ENCODE data around the gene ADGRV1. TPM values are rescaled to one million over a fixed set of nuclear protein-coding genes. Genes with fewer than 3 reads are reported as not detected.

Gene ADGRV1
- total RNA-seq, 4 donors from 2014 or later = 129 to 158 (median 145) TPM

- H3K27me3 ChIP-seq = no peaks in the 10 kb centered on the region
- no peak overlapping the region for H3K27ac ChIP-seq
- no peaks in the 10 kb centered on the region for H3K9me3 ChIP-seq
- no peak for DNase-seq
- WGBS, 2 donors = 91 to 92% methylated on average over 1 of the region's 1 CpG
- no peak overlapping the region for H3K4me3 ChIP-seq (replicated peaks in 1 of 3)
- no peaks in the 10 kb centered on the region for H3K36me3 ChIP-seq
- no peak for TF ChIP-seq POLR2A (IDR thresholded peaks at IDR 0.05)
- no peak for TF ChIP-seq CTCF (IDR thresholded peaks at IDR 0.05)
- H3K4me1 ChIP-seq = no peaks in the 10 kb centered on the region
- intact Hi-C loops (cut with DNase I) = no loop called here
These were observed 149.1 kb downstream of the ADGRV1 start for GRCh38 chr5:90707698-90708097.

- H3K36me3 ChIP-seq = no peaks in the 10 kb centered on the region
- 86 to 100% methylated on average over 1 of the region's 1 CpG for WGBS, 2 donors
- no peaks in the 10 kb centered on the region for H3K9me3 ChIP-seq
- H3K27ac ChIP-seq = no peak overlapping the region
- H3K4me1 ChIP-seq = no peaks in the 10 kb centered on the region
- peak; percentile 23 to 72 (median 46) for TF ChIP-seq CTCF (IDR thresholded peaks at IDR 0.05)
- TF ChIP-seq POLR2A (IDR thresholded peaks at IDR 0.05) = no peak
- H3K27me3 ChIP-seq = no peaks in the 10 kb centered on the region
- DNase-seq = peak; percentile 49 to 67
- intact Hi-C loops (cut with DNase I) = no loop called here
- no peak overlapping the region for H3K4me3 ChIP-seq (replicated peaks in 1 of 3)
These were observed 150.9 kb downstream of the ADGRV1 start for GRCh38 chr5:90709323-90710155.

- no peak for DNase-seq
- H3K9me3 ChIP-seq = no peaks in the 10 kb centered on the region
- no peaks in the 10 kb centered on the region for H3K27me3 ChIP-seq
- no peak overlapping the region for H3K27ac ChIP-seq
- no peaks in the 10 kb centered on the region for H3K4me1 ChIP-seq
- no peak overlapping the region for H3K4me3 ChIP-seq (replicated peaks in 1 of 3)
- intact Hi-C loops (cut with DNase I) = no loop called here
- no peak for TF ChIP-seq POLR2A (IDR thresholded peaks at IDR 0.05)
- H3K36me3 ChIP-seq = no peaks in the 10 kb centered on the region
These were observed 159.8 kb downstream of the ADGRV1 start for GRCh38 chr5:90718387-90718786.

GRCh38 chr5:90739567-90739966 is 181.0 kb downstream of the ADGRV1 start:
- intact Hi-C loops (cut with DNase I) = no loop called here

GRCh38 chr5:90740244-90740799 is 181.7 kb downstream of the ADGRV1 start:
- no peak for TF ChIP-seq POLR2A (IDR thresholded peaks at IDR 0.05)
- no peak for TF ChIP-seq CTCF (IDR thresholded peaks at IDR 0.05)
- Histone ChIP-seq H3K36me3 (peaks cover 0 to 3% of the 10 kb centered on the region in 2 donors), H3K27me3 (no peaks in the 10 kb centered on the region), H3K4me1 (no peaks in the 10 kb centered on the region), H3K9me3 (no peaks in the 10 kb centered on the region), H3K4me3 (replicated peaks in 1 of 3) (no peak overlapping the region), H3K27ac (no peak overlapping the region)
- intact Hi-C loops (cut with DNase I) = no loop called here
- DNase-seq = no peak
- 87 to 89% methylated on average over 4 of the region's 4 CpGs for WGBS, 2 donors

More at GRCh38 chr5:90739567-90739966, 181.0 kb downstream of the ADGRV1 start:
- Histone ChIP-seq H3K27ac (no peak overlapping the region), H3K4me1 (no peaks in the 10 kb centered on the region), H3K9me3 (no peaks in the 10 kb centered on the region), H3K27me3 (no peaks in the 10 kb centered on the region), H3K36me3 (peaks cover 0 to 3% of the 10 kb centered on the region in 2 donors), H3K4me3 (replicated peaks in 1 of 3) (no peak overlapping the region)
- WGBS, 2 donors = 80 to 100% methylated on average over 1 of the region's 1 CpG
- no peak for TF ChIP-seq CTCF (IDR thresholded peaks at IDR 0.05)
- TF ChIP-seq POLR2A (IDR thresholded peaks at IDR 0.05) = no peak
- no peak for DNase-seq

Data from thyroid gland (tissue), 4 donors.